Transverse colon (tissue), 4 donors: ENCODE results near the gene DNAH2. TPM values are rescaled to one million over a fixed set of nuclear protein-coding genes. Genes with fewer than 3 reads are reported as not detected.

Experiments used
- DNase-seq: peaks from one replicate; pipeline ENCODE4 v3.0.0-alpha.2; 2019
- H3K27ac ChIP-seq, 4 donors: fragments of 200-600 bp; sonication (generic); 2 replicates each; pipeline ENCODE4 v1.5.1; 2016 to 2018; ENCODE audit warnings: inconsistent platforms in 4 of 4
- H3K27me3 ChIP-seq: fragments of 200-600 bp; sonication (generic); 2 replicates; pipeline ENCODE4 v1.5.1; 2017; ENCODE audit warnings: inconsistent platforms
- H3K36me3 ChIP-seq, 4 donors: fragments of 200-600 bp; sonication (generic); 2 replicates each; pipeline ENCODE4 v1.5.1; 2017 to 2019; ENCODE audit warnings: inconsistent platforms in 4 of 4
- H3K4me1 ChIP-seq, 4 donors: fragments of 200-600 bp; sonication (generic); 2 replicates each; pipeline ENCODE4 v1.5.1; 2017 to 2020; ENCODE audit warnings: inconsistent platforms in 4 of 4
- H3K4me3 ChIP-seq, 4 donors: fragments of 200-600 bp; sonication (generic); 1 replicate in 1 of 4; 2 replicates in 3 of 4; pipeline versions ENCODE4 v1.5.1 to v1.6.1; 2017 to 2019; ENCODE audit warnings: inconsistent platforms in 4 of 4
- H3K9me3 ChIP-seq, 2 donors: fragments of 200-600 bp; sonication (generic); 2 replicates each; pipeline ENCODE4 v1.5.1; 2017 to 2019; ENCODE audit warnings: inconsistent platforms in 2 of 2
- EP300 ChIP-seq: sonication (generic); formaldehyde crosslinking; IDR thresholded peaks from one replicate; pipeline ENCODE4 v1.6.1; 2017; ENCODE audit warnings: antibody characterized with exemption, low read depth
- POLR2A ChIP-seq: fragments of 450-650 bp; IDR thresholded peaks from one replicate; pipeline ENCODE4 v1.6.1; 2016; ENCODE audit warnings: antibody characterized with exemption, mild to moderate bottlenecking, moderate library complexity
- POLR2AphosphoS5 ChIP-seq, 3 donors: sonication (generic); formaldehyde crosslinking; IDR thresholded peaks; one replicate each; pipeline ENCODE4 v1.6.1; 2016; ENCODE audit warnings: antibody characterized with exemption in 3 of 3
- WGBS, 2 donors: methylation state at CpG; one replicate each; pipeline ENCODE4 v1.1.5; 2018; ENCODE audit warnings: low coverage in 1 of 2; 5-methylcytosine and 5-hydroxymethylcytosine counted together
- in situ Hi-C, 4 donors: fragments of 200-750 bp; cut with MboI; loops; one replicate each; pipeline versions ENCODE4 v1.15.0 to v1.15.1; 2017; ENCODE audit warnings: low sequenced_read_pairs in 3 of 4, low pct_ligation_motif_present in 1 of 4, low pct_unique_long_range_greater_than_20kb in 1 of 4
- intact Hi-C: fragments of 100-400 bp; cut with DNase I; formaldehyde crosslinking; loops from one replicate; pipeline ENCODE4 v1.15.1; 2023; ENCODE audit warnings: low total_unique reads
- total RNA-seq, 4 donors: library from RNA; depleted of rRNA; stranded (reverse); fragments of >200 nt; gene quantifications; one replicate each; pipeline ENCODE4 v1.1.0, GENCODE V29; 2016
- TF ChIP-seq, protein P1 (sequence below), 5 experiments: fragments of 200-600 bp in 3 of 5; fragments of 450-650 bp in 2 of 5; sonication (generic) in 3 of 5; IDR thresholded peaks; 1 replicate in 2 of 5; 2 replicates in 3 of 5; pipeline ENCODE4 v1.5.1; 2016 to 2017; ENCODE audit warnings: antibody characterized with exemption in 5 of 5, inconsistent platforms in 3 of 5, mild to moderate bottlenecking in 2 of 5, moderate library complexity in 1 of 5

The DNAH2 gene
- total RNA-seq, 4 donors from 2014 or later, result under 0.01 to 0.55 (median 0.18) TPM

DNA sequence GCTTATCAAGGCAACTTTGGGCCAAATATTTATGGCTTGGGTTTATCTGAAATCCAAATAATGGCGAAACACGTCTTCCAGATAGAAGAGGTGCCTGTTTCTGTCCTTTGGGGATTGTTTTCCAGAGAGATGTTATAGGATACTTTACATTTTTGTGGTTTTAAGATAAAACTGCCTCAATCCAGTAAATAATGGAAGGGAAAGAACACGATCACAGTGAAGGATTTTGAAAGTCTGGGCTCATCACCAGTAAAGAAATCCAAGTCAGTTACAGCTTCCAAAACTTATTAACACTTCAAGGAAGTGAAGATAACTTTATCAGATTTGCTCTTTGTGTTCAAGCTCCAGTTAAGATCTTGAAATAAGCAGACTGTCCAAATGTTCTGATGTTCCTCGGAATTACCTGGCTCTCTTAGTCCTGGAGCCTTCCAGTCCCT, 30.1 kb downstream of the DNAH2 start:
- Histone ChIP-seq H3K36me3 (no peaks in the 10 kb centered on the region), H3K4me3 (no peak overlapping the region), H3K27ac (no peak overlapping the region), H3K9me3 (no peaks in the 10 kb centered on the region), H3K4me1 (peaks cover 0 to 16% (median 7%) of the 10 kb centered on the region in 4 donors), H3K27me3 (no peaks in the 10 kb centered on the region)
- no peak for DNase-seq
- no peak for TF ChIP-seq POLR2AphosphoS5 (IDR thresholded peaks at IDR 0.05)
- no peak for TF ChIP-seq EP300
- TF ChIP-seq, protein P1, sequence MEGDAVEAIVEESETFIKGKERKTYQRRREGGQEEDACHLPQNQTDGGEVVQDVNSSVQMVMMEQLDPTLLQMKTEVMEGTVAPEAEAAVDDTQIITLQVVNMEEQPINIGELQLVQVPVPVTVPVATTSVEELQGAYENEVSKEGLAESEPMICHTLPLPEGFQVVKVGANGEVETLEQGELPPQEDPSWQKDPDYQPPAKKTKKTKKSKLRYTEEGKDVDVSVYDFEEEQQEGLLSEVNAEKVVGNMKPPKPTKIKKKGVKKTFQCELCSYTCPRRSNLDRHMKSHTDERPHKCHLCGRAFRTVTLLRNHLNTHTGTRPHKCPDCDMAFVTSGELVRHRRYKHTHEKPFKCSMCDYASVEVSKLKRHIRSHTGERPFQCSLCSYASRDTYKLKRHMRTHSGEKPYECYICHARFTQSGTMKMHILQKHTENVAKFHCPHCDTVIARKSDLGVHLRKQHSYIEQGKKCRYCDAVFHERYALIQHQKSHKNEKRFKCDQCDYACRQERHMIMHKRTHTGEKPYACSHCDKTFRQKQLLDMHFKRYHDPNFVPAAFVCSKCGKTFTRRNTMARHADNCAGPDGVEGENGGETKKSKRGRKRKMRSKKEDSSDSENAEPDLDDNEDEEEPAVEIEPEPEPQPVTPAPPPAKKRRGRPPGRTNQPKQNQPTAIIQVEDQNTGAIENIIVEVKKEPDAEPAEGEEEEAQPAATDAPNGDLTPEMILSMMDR (IDR thresholded peaks at IDR 0.05), result no peak
- TF ChIP-seq POLR2A, result no peak
- in situ Hi-C loops (loop anchor here in 1 of 4 donors (10.0 kb wide), 1 partner anchor 67 kb away; no protein-coding TSS in a partner anchor), intact Hi-C loops (loop anchor here (1.0 to 10.0 kb wide), 2 partner anchors 23 to 107 kb away; partner anchors contain the start of genes CYB5D1, NAA38 and TMEM88)
- 51 to 62% methylated on average over 3 to 4 of the region's 4 CpGs for WGBS, 2 donors

DNA sequence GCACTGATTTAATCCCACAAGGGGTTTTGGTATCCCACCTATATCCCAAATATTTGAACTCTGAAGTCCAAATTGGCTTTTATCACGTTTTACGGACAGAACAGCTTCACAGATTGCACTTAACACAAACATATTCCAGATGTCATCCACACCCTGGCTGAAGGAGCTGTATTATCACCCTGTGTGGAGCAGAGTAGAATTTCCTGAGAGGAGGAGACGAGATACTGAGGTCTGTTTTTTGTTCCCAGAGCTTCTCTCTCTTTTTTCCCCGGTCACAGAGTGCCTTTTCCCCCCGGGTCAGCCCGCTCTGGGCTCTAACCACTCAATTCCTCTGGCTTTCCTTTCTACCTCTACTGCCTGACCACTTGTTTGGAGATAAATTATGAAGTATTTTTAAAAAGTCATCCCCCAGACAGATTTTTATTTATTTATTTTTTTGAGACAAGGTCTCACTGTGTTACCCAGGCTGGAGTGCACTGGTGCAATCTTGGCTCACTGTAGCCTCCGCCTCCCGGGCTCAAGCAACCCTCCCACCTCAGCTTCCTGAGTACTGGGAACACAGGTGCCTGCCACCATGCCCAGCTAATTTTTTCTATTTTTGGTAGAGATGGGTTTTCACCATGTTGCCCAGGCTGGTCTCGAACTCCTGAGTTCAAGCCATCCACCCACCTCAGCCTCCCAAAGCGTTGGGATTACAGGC, 30.7 kb downstream of the DNAH2 start:
- WGBS, 2 donors, result 44 to 61% methylated on average over 7 to 10 of the region's 10 CpGs
- no peak for DNase-seq
- H3K4me3 ChIP-seq, result no peak overlapping the region
- TF ChIP-seq POLR2AphosphoS5 (IDR thresholded peaks at IDR 0.05), result no peak
- TF ChIP-seq POLR2A, result no peak
- no peak for TF ChIP-seq EP300
- TF ChIP-seq, protein P1 (IDR thresholded peaks at IDR 0.05), result no peak
- no peaks in the 10 kb centered on the region for H3K27me3 ChIP-seq
- no peaks in the 10 kb centered on the region for H3K9me3 ChIP-seq
- no peaks in the 10 kb centered on the region for H3K36me3 ChIP-seq
- peaks cover 0 to 16% (median 7%) of the 10 kb centered on the region in 4 donors for H3K4me1 ChIP-seq
- H3K27ac ChIP-seq, result no peak overlapping the region
- in situ Hi-C loops (loop anchor here in 1 of 4 donors (10.0 kb wide), 1 partner anchor 67 kb away; no protein-coding TSS in a partner anchor), intact Hi-C loops (loop anchor here (10.0 kb wide), 1 partner anchor 107 kb away; the partner anchor contains the start of genes CYB5D1, NAA38 and TMEM88)

DNA sequence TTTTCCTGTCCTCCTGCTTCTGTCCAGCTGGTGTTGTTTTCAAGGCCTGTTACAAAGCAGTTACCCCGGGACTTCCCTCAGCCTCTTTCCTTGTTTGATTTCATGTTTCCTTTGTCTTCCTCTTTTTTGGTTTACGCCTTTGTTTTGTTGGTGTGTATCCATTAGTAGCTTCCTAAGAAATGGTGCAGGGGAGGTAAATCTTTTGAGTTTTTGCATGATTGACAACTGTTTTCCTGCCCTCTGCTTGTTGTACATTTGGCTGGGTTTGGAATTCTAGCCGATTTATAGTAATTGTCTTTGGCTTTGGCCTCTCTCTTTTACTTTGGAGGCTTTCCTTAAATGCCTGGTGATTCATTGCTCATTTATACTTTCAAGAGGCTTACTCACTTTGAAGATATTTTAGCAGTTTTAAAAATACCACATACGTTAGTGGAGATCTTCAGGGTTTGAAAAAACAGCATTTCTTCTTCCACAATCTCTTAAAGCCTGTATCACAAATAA, 32.8 kb downstream of the DNAH2 start:
- TF ChIP-seq EP300 (no peak), POLR2A (no peak), POLR2AphosphoS5 (IDR thresholded peaks at IDR 0.05) (no peak)
- TF ChIP-seq, protein P1 (IDR thresholded peaks at IDR 0.05), result no peak
- intact Hi-C loops, result no loop called here
- Histone ChIP-seq H3K4me3 (no peak overlapping the region), H3K36me3 (no peaks in the 10 kb centered on the region), H3K27me3 (no peaks in the 10 kb centered on the region), H3K9me3 (no peaks in the 10 kb centered on the region), H3K27ac (peak overlapping the region in 1 of 4 donors; percentile 25), H3K4me1 (peaks cover 0 to 9% (median 4%) of the 10 kb centered on the region in 4 donors)
- WGBS, 2 donors, result 62 to 67% methylated on average over 2 to 4 of the region's 4 CpGs
- no peak for DNase-seq
- in situ Hi-C loops, result no loop called here

DNA sequence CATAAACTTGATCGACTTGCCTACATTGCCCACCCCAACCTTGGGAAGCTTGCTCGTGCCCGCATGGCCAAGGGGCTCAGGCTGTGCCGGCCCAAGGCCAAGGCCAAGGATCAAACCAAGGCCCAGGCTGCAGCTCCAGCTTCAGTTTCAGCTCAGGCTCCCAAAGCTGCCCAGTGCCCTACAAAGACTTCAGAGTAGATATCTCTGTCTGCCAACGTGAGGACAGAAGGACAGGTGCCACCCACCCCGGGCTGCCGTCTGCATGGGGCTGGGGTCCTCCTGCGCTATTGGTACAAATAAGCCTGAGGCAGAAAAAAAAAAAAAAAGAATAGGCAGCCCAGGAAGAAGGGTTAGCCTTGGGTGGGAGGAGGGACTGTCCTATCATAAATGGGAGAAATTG, 37.1 kb downstream of the DNAH2 start:
- Histone ChIP-seq H3K27me3 (no peaks in the 10 kb centered on the region), H3K36me3 (no peaks in the 10 kb centered on the region), H3K4me3 (no peak overlapping the region), H3K27ac (no peak overlapping the region), H3K9me3 (no peaks in the 10 kb centered on the region), H3K4me1 (peaks cover 0 to 6% (median 0%) of the 10 kb centered on the region in 4 donors)
- in situ Hi-C loops, result no loop called here
- TF ChIP-seq POLR2A (no peak), EP300 (no peak), POLR2AphosphoS5 (IDR thresholded peaks at IDR 0.05) (no peak)
- TF ChIP-seq, protein P1 (IDR thresholded peaks at IDR 0.05), result no peak
- WGBS, 2 donors, result 83 to 97% methylated on average over 4 to 8 of the region's 8 CpGs
- intact Hi-C loops, result no loop called here
- no peak for DNase-seq
